Measurements from ENCODE around the gene FAM222A. TPM values are rescaled to one million over a fixed set of nuclear protein-coding genes. Genes with fewer than 3 reads are reported as not detected.
"Not testable (repeated sequence)": the region's sequence is repeated elsewhere in the genome, so short reads cannot be mapped to it uniquely, and the experiment has no call there.

FAM222A gene
- total RNA-seq, 2 donors from 2014 or later: 1.3 to 2.0 TPM

DNA sequence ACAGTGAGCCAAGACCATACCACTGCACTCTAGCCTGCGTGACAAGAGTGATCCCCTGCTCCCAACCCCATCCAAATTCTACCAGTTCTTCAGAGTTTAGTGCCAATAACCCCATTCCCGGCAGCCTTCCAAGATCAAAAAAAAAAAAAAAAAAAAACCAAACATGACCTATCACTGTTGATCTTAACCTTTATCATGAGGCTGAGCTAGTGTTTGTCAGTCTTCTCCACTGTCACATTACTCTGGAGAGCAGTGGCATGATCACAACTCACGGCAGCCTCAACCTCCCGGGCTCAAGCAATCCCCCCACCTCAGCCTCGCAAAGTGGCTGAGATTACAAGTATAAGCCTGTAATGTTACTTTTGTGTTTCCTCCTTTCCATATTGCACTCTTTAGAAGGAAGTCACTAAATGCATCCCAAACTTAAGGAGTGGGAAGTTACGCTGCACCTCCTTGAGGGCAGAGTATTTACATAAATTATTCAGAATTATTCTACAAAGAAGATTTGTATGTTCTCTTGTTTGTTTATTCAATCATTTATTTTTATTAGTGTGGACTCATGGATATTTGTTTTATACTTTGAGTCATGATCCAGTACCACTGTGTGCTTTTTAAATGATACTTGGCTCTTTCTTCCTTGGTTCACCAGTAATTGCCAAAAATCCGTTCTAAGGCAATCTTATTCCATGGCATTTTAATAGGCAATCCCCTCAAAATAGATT is 31.5 kb upstream of the FAM222A start:
- H3K4me1 Mint-ChIP-seq: no peaks in the 10 kb centered on the region
- no peak overlapping the region for H3K27ac Mint-ChIP-seq
- H3K36me3 Mint-ChIP-seq (ENCODE audit: low read depth): peaks cover 4% of the 10 kb centered on the region
- DNase-seq: no peak
- no peaks in the 10 kb centered on the region for H3K9me3 ChIP-seq (ENCODE audit: control insufficient read depth, low read length, poor library complexity, severe bottlenecking)
- ATAC-seq: no peak
- H3K27me3 Mint-ChIP-seq: peaks cover 22% of the 10 kb centered on the region
- H3K4me3 Mint-ChIP-seq: no peak overlapping the region

DNA sequence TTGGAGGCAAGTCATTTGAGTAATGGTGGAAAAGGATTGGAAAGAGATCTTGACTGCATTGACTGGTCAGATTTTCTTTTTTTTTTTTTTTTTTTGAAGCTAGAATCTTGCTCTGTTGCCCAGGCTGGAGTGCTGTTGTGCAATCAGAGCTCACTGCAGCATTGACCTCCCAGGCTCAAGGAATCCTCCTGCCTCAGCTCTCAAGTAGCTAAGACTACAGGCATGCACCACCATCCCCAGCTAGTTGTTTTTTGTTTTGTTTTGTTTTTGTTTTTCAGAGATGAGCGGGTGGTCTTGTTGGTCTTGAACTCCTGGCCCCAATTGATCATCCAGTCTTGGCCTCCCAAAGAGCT is 30.9 kb upstream of the FAM222A start:
- Mint-ChIP-seq H3K36me3 (ENCODE audit: low read depth) (peaks cover 4% of the 10 kb centered on the region), H3K4me1 (no peaks in the 10 kb centered on the region), H3K27me3 (peaks cover 17% of the 10 kb centered on the region), H3K27ac (no peak overlapping the region), H3K4me3 (no peak overlapping the region)
- DNase-seq (no peak), ATAC-seq (no peak)
- no peaks in the 10 kb centered on the region for H3K9me3 ChIP-seq (ENCODE audit: control insufficient read depth, low read length, poor library complexity, severe bottlenecking)

DNA sequence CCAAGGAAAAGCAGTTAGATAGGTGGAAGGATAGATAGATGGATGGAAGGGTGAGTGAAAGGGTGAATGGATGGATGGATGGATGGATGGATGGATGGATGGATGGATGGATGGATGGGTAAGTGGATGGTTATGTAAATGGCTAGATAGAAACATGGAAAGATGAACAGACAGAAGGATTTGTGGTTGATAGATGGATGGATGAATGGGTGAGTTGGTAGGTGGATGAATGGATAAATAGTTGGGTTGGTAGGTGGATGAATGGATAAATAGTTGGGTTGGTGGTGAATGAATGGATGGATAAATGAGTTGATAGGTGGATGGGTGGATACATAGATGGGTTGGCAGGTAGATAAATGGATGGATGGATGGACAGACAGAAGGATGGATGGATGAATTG is 30.3 kb upstream of the FAM222A start:
- no peak overlapping the region for H3K4me3 Mint-ChIP-seq
- no peak overlapping the region for H3K27ac Mint-ChIP-seq
- ATAC-seq (no peak), DNase-seq (no peak)
- no peaks in the 10 kb centered on the region for H3K4me1 Mint-ChIP-seq
- H3K27me3 Mint-ChIP-seq: peaks cover 15% of the 10 kb centered on the region
- H3K9me3 ChIP-seq (ENCODE audit: control insufficient read depth, low read length, poor library complexity, severe bottlenecking): no peaks in the 10 kb centered on the region
- H3K36me3 Mint-ChIP-seq (ENCODE audit: low read depth): peaks cover 4% of the 10 kb centered on the region

DNA sequence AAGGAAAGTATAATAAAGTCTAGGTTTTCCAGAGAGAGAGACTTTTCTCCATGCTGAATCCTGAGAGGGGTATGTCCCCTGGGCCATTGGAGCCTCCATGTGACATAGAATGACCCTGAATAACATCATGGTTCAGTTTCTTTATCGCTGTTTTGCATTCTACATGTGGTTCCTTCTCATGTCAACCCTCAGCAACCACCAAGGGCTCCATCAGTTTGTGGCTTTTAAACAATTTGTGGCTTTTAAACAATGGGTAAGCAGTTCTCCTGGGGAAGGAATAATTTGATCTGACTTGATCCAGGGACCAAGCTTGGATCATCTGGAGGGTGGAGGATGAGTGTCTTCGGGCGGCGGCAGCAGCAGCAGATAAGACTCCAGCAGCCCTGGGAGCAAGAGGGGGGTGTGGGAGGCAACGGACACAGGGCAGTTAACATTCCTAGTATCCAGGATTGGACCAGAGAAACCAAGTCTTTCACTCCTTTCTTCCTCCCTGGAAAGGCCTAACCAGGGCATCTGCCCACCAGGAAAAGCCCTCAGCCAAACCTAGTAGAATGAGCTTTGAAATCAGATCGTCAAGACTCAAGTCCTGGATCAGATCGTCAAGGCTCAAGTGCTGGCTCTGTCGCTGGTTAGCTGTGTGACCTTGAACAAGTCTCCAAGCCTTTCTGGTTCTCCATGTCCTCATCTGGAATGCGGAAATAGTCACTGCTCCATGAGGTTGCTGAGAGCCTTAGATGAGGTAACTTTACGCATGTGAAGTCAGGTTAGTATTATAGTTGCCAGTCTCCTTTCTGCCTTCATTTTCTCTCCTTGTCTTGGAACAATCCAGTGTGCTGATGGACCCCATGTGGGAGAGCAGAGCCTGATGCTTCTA is 27.8 kb upstream of the FAM222A start:
- no peak overlapping the region for H3K27ac Mint-ChIP-seq
- no peak overlapping the region for H3K4me3 Mint-ChIP-seq
- DNase-seq (no peak), ATAC-seq (no peak)
- H3K4me1 Mint-ChIP-seq: no peaks in the 10 kb centered on the region
- H3K36me3 Mint-ChIP-seq (ENCODE audit: low read depth): peaks cover 4% of the 10 kb centered on the region
- H3K27me3 Mint-ChIP-seq: peaks cover 15% of the 10 kb centered on the region
- H3K9me3 ChIP-seq (ENCODE audit: control insufficient read depth, low read length, poor library complexity, severe bottlenecking): no peaks in the 10 kb centered on the region

DNA sequence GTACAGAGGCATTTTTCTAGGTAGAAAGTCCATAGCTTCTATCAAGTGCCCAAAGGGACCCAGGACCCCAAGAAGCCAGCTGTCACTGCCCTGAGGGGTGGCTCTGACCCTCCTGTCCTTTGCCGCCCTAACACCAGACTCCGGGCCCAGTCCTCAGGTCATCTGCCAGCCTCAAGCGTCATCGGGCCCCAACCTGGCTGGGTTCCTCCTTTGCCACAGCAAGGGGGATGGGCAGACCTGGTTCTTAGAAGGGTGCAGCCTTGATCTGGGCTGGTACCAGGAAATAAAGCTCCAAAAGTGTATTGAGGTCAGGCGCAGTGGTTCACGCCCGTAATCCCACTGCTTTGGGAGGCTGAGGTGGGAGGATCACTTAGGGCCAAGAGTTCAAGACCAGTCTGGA is 27.1 kb upstream of the FAM222A start:
- ATAC-seq: no peak
- H3K27ac Mint-ChIP-seq: no peak overlapping the region
- DNase-seq: no peak
- H3K9me3 ChIP-seq (ENCODE audit: control insufficient read depth, low read length, poor library complexity, severe bottlenecking): no peaks in the 10 kb centered on the region
- peaks cover 4% of the 10 kb centered on the region for H3K36me3 Mint-ChIP-seq (ENCODE audit: low read depth)
- H3K4me3 Mint-ChIP-seq: no peak overlapping the region
- no peaks in the 10 kb centered on the region for H3K4me1 Mint-ChIP-seq
- peaks cover 15% of the 10 kb centered on the region for H3K27me3 Mint-ChIP-seq

DNA sequence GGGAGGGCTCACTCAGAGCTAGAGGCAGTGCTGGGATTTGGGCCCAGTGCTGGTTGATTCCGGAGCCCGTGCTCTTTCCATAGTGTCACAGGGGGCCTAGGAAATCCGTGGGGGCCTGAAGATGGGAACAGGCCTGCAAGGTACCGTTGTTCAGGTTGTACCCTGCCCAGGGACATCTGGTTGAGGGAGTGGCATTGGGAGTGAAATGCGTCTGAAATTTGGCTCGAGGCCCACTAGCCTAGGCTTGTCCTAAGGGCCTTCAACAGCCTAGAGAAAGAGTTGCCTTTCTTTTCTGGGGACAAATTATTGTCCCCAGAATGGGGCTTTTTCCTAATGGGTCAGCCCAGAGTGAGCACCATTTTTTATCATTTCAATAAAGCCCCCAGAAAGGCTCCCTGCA is 26.4 kb upstream of the FAM222A start:
- ATAC-seq (no peak), DNase-seq (no peak)
- peaks cover 17% of the 10 kb centered on the region for H3K27me3 Mint-ChIP-seq
- H3K36me3 Mint-ChIP-seq (ENCODE audit: low read depth): peaks cover 4% of the 10 kb centered on the region
- no peak overlapping the region for H3K4me3 Mint-ChIP-seq
- H3K9me3 ChIP-seq (ENCODE audit: control insufficient read depth, low read length, poor library complexity, severe bottlenecking): no peaks in the 10 kb centered on the region
- no peak overlapping the region for H3K27ac Mint-ChIP-seq
- no peaks in the 10 kb centered on the region for H3K4me1 Mint-ChIP-seq

DNA sequence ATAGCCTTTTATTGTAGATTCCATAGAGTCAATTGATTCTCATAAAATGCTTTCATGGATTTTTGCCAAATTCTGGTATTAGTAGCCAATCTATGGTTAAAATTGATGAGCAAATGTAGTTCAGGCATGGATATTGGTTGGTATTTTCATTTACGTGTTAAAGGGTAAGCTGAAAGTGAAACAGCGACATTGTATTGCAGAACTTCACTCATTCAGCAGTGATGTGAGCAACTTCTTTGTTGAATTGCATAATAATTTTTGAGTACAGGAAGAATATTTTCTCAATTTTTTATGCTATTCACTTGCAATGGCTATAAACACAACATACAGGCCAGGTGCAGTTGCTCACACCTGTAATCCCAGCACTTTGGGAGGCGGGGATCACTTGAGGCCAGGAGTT is 24.2 kb upstream of the FAM222A start:
- H3K9me3 ChIP-seq (ENCODE audit: control insufficient read depth, low read length, poor library complexity, severe bottlenecking): no peaks in the 10 kb centered on the region
- DNase-seq (no peak), ATAC-seq (no peak)
- H3K36me3 Mint-ChIP-seq (ENCODE audit: low read depth): no peaks in the 10 kb centered on the region
- no peaks in the 10 kb centered on the region for H3K4me1 Mint-ChIP-seq
- H3K4me3 Mint-ChIP-seq: no peak overlapping the region
- H3K27ac Mint-ChIP-seq: no peak overlapping the region
- peaks cover 28% of the 10 kb centered on the region for H3K27me3 Mint-ChIP-seq

DNA sequence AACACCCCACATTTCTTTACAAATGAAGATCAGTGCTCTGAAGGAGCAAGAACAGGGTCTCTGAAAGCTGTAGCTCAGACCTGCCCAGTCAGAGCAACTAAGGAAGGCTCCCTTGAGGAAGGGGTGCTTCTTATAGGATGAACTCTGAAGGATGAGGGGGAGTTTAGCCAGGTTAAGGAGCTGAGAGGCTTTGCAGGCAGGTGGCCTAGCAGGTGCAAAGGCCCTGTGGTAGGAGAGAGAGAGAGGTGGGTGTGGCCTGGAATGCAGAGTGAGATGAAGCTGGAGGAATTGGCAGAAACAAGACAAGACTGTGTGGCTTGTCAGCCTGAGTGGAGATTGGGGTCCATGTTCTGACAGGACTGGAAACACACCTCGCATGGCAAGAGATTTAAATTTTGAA is 20.5 kb upstream of the FAM222A start:
- Mint-ChIP-seq H3K27me3 (peaks cover 26% of the 10 kb centered on the region), H3K36me3 (ENCODE audit: low read depth) (no peaks in the 10 kb centered on the region)
- no peak for DNase-seq

DNA sequence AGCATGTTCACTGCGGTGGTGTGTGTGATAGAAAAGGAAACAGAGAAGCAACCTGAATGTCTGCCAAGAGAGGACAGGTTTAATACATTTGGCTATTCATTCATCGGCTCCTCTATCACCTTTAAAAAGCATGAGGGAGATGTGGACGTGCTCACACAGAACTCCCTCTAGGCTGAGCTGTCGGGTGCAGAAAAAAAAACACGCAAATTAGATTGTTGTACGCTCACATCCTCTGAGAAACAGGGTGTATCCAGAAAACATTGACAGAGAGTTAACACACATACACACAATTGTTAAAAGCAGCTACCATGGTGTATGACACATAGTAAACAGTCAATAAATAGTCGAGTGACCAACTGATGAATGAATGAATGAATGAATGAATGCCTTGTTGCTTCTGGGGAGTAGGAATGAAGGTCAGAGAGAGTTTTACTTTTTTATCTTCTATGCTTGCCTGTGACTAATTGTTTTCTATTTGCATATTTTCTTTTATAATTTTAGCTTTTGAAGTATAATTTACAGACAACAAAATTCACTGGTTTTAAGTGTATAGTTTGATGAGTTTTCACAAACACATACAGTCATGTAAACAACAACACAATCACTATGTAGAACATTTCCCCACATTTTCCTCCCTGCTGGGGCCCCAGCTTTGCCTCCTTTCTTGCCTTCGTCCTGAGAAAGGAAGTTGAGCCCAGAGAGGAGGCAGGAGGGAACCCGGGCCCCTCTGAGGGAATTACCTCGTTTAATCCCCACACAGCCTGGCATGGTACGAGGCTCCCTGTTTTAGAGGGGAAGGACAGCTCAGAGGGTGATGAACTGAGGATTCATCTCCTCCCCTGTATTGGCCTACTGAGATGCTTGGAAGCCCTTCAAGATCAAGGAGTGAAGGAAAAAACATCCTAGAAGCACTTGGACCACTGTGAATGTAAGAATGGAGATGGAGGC is 19.7 kb upstream of the FAM222A start:
- ATAC-seq (no peak), DNase-seq (no peak)
- H3K27me3 Mint-ChIP-seq: peaks cover 26% of the 10 kb centered on the region
- H3K36me3 Mint-ChIP-seq (ENCODE audit: low read depth): no peaks in the 10 kb centered on the region
- no peak overlapping the region for H3K4me3 Mint-ChIP-seq
- no peaks in the 10 kb centered on the region for H3K4me1 Mint-ChIP-seq
- no peak overlapping the region for H3K27ac Mint-ChIP-seq
- H3K9me3 ChIP-seq (ENCODE audit: control insufficient read depth, low read length, poor library complexity, severe bottlenecking): no peaks in the 10 kb centered on the region

More for the DNA sequence above, 20.5 kb upstream of the FAM222A start:
- no peak for ATAC-seq
- H3K27ac Mint-ChIP-seq: no peak overlapping the region
- H3K4me3 Mint-ChIP-seq: no peak overlapping the region
- no peaks in the 10 kb centered on the region for H3K4me1 Mint-ChIP-seq
- H3K9me3 ChIP-seq (ENCODE audit: control insufficient read depth, low read length, poor library complexity, severe bottlenecking): no peaks in the 10 kb centered on the region

DNA sequence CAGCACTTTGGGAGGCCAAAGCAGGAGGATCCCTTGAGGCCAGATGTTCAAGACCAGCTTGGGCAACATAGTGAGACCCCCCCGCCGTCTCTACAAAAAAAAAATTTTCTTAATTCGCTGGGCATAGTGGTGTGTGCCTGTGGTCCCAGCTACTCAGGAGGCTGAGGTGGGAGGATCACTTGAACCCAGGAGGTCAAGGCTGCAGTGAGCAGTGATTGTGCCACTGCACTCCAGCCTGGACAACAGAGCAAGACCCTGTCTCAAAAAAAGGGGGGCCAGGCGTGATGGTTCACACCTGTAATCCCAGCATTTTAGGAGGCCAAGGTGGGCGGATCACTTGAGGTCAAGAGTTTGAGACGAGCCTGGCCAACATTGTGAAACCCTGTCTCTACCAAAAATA is 19.0 kb upstream of the FAM222A start:
- not testable (repeated sequence) for H3K4me3 Mint-ChIP-seq; H3K36me3 Mint-ChIP-seq (ENCODE audit: low read depth); H3K27ac Mint-ChIP-seq; DNase-seq; ATAC-seq; H3K9me3 ChIP-seq (ENCODE audit: control insufficient read depth, low read length, poor library complexity, severe bottlenecking); H3K4me1 Mint-ChIP-seq
- peaks cover 26% of the 10 kb centered on the region for H3K27me3 Mint-ChIP-seq

DNA sequence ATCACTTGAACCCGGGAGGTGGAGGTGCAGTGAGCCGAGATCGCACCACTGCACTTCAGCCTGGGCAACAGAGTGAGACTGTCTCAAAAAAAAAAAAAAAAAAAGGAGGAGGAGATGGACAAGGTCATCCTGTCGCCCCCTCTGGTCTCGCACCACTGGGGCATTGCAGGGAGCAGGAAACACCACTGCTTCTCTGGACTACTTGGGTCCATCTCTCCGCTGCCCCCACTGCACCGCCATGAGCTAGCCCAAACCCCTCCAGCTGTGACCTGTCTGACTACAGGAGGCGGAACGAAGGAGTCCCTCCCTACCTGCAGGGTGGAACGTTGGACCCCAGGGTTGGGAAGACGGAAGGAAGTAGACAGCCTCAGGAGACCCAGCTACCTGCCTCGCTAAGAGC is 18.2 kb upstream of the FAM222A start:
- peaks cover 26% of the 10 kb centered on the region for H3K27me3 Mint-ChIP-seq
- DNase-seq (no peak), ATAC-seq (no peak)
- no peaks in the 10 kb centered on the region for H3K9me3 ChIP-seq (ENCODE audit: control insufficient read depth, low read length, poor library complexity, severe bottlenecking)
- H3K36me3 Mint-ChIP-seq (ENCODE audit: low read depth): no peaks in the 10 kb centered on the region
- H3K27ac Mint-ChIP-seq: no peak overlapping the region
- no peak overlapping the region for H3K4me3 Mint-ChIP-seq
- H3K4me1 Mint-ChIP-seq: no peaks in the 10 kb centered on the region

DNA sequence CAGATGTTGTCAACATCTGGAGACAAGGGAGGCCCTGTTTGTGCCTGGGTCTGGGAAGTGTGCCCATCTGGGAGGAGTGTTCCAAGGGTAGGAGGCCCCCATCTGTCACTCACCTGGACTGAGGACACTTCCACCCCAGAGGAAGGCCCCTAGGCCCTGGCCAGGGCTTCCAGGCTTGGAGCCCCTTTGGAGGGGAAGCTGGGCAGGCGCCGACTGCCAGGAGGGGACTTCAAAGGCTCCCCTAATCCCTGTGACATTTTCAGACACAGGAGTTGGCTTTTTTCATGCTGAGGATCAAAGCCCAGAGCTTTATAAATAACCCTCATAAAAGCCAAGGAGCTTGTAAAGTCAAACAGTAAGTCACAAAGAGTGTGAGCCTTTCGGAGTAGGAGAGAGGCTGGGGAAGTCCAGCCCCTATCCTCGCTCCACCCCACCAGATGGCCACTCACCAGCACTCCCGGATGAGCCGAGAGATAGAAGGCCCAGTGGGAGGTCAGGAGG is 17.6 kb upstream of the FAM222A start:
- H3K36me3 Mint-ChIP-seq (ENCODE audit: low read depth): no peaks in the 10 kb centered on the region
- H3K27ac Mint-ChIP-seq: no peak overlapping the region
- H3K27me3 Mint-ChIP-seq: peaks cover 30% of the 10 kb centered on the region
- H3K4me3 Mint-ChIP-seq: no peak overlapping the region
- no peaks in the 10 kb centered on the region for H3K9me3 ChIP-seq (ENCODE audit: control insufficient read depth, low read length, poor library complexity, severe bottlenecking)
- DNase-seq: no peak
- no peaks in the 10 kb centered on the region for H3K4me1 Mint-ChIP-seq
- ATAC-seq: no peak
